H7 (cell line): ENCODE measurements around the gene TEX10. TPM values are rescaled to one million over a fixed set of nuclear protein-coding genes. Genes with fewer than 3 reads are reported as not detected.

Experiments used
- DNase-seq: peaks from one replicate; pipeline ENCODE4 v3.0.0; 2012
- H3K27me3 ChIP-seq: 2 replicates; pipeline ENCODE4 v1.6.0; 2011; ENCODE audit warnings: mild to moderate bottlenecking, low read length; ENCODE audit not compliant: control insufficient read depth, insufficient read depth
- H3K36me3 ChIP-seq: replicated peaks from 2 replicates; pipeline ENCODE4 v1.5.1; 2011; ENCODE audit warnings: low read length; ENCODE audit not compliant: control insufficient read depth, insufficient read depth
- H3K4me3 ChIP-seq: 2 replicates; pipeline ENCODE4 v1.5.1; 2011; ENCODE audit warnings: low read depth, mild to moderate bottlenecking, control low read depth, low read length, moderate library complexity; ENCODE audit not compliant: insufficient read depth
- total RNA-seq: library from RNA; depleted of rRNA; stranded (reverse); fragments of >200 nt; shearing (Covaris generic); gene quantifications from 2 replicates; pipeline ENCODE4 v1.2.3, GENCODE V29; 2014

TEX10 gene
- total RNA-seq, 1 experiment from 2014 or later = 44.9 TPM

GRCh38 chr9:100315561-100315960 is 37.2 kb downstream of the TEX10 start:
- H3K4me3 ChIP-seq = no peak overlapping the region
- no peaks in the 10 kb centered on the region for H3K27me3 ChIP-seq
- peaks cover 7% of the 10 kb centered on the region for H3K36me3 ChIP-seq
- no peak for DNase-seq

GRCh38 chr9:100309992-100310391 is 42.8 kb downstream of the TEX10 start:
- H3K36me3 ChIP-seq = peaks cover 2% of the 10 kb centered on the region; the same call in 1 of the 2 replicates
- H3K27me3 ChIP-seq = no peaks in the 10 kb centered on the region

GRCh38 chr9:100308965-100309564 is 43.7 kb downstream of the TEX10 start:
- Histone ChIP-seq H3K4me3 (no peak overlapping the region), H3K27me3 (no peaks in the 10 kb centered on the region), H3K36me3 (peaks cover 2% of the 10 kb centered on the region)
- no peak for DNase-seq

More at GRCh38 chr9:100309992-100310391, 42.8 kb downstream of the TEX10 start:
- DNase-seq = no peak
- no peak overlapping the region for H3K4me3 ChIP-seq

- Histone ChIP-seq H3K27me3 (no peaks in the 10 kb centered on the region), H3K4me3 (no peak overlapping the region), H3K36me3 (peaks cover 6% of the 10 kb centered on the region)
- DNase-seq = no peak
These were observed 45.7 kb downstream of the TEX10 start for GRCh38 chr9:100307080-100307479.

- Histone ChIP-seq H3K27me3 (no peaks in the 10 kb centered on the region), H3K36me3 (peaks cover 10% of the 10 kb centered on the region), H3K4me3 (no peak overlapping the region)
- no peak for DNase-seq
These were observed 46.5 kb downstream of the TEX10 start for GRCh38 chr9:100306283-100306682.

- Histone ChIP-seq H3K27me3 (no peaks in the 10 kb centered on the region), H3K4me3 (no peak overlapping the region), H3K36me3 (peaks cover 9% of the 10 kb centered on the region)
- DNase-seq = no peak
These were observed 49.0 kb downstream of the TEX10 start for GRCh38 chr9:100303747-100304146.

GRCh38 chr9:100298378-100298777 is 54.4 kb downstream of the TEX10 start:
- Histone ChIP-seq H3K4me3 (no peak overlapping the region), H3K36me3 (peaks cover 9% of the 10 kb centered on the region), H3K27me3 (no peaks in the 10 kb centered on the region)
- no peak for DNase-seq

GRCh38 chr9:100296407-100296806 is 56.3 kb downstream of the TEX10 start:
- Histone ChIP-seq H3K4me3 (no peak overlapping the region), H3K36me3 (peaks cover 4% of the 10 kb centered on the region), H3K27me3 (no peaks in the 10 kb centered on the region)
- no peak for DNase-seq

- DNase-seq = no peak
- Histone ChIP-seq H3K27me3 (no peaks in the 10 kb centered on the region), H3K36me3 (peaks cover 2% of the 10 kb centered on the region; the same call in 1 of the 2 replicates), H3K4me3 (no peak overlapping the region)
These were observed 57.5 kb downstream of the TEX10 start for GRCh38 chr9:100295240-100295639.

GRCh38 chr9:100294806-100295205 is 57.9 kb downstream of the TEX10 start:
- DNase-seq = no peak
- Histone ChIP-seq H3K27me3 (no peaks in the 10 kb centered on the region), H3K36me3 (peaks cover 2% of the 10 kb centered on the region; the same call in 1 of the 2 replicates), H3K4me3 (no peak overlapping the region)

- Histone ChIP-seq H3K27me3 (no peaks in the 10 kb centered on the region), H3K36me3 (peaks cover 2% of the 10 kb centered on the region; the same call in 1 of the 2 replicates), H3K4me3 (no peak overlapping the region)
- no peak for DNase-seq
These were observed 58.4 kb downstream of the TEX10 start for GRCh38 chr9:100294341-100294740.

- no peaks in the 10 kb centered on the region for H3K27me3 ChIP-seq
- no peak overlapping the region for H3K4me3 ChIP-seq
- DNase-seq = no peak
- H3K36me3 ChIP-seq = peaks cover 2% of the 10 kb centered on the region; the same call in 1 of the 2 replicates
These were observed 60.3 kb downstream of the TEX10 start for GRCh38 chr9:100292414-100292813.

- no peaks in the 10 kb centered on the region for H3K27me3 ChIP-seq
- H3K36me3 ChIP-seq = peaks cover 2% of the 10 kb centered on the region; the same call in 1 of the 2 replicates
- H3K4me3 ChIP-seq = no peak overlapping the region
- no peak for DNase-seq
These were observed 62.0 kb downstream of the TEX10 start for GRCh38 chr9:100290714-100291113.

GRCh38 chr9:100287186-100287585 is 65.6 kb downstream of the TEX10 start:
- no peaks in the 10 kb centered on the region for H3K27me3 ChIP-seq

GRCh38 chr9:100286257-100286656 is 66.5 kb downstream of the TEX10 start:
- Histone ChIP-seq H3K4me3 (no peak overlapping the region), H3K27me3 (no peaks in the 10 kb centered on the region), H3K36me3 (no peaks in the 10 kb centered on the region)
- DNase-seq = no peak

More at GRCh38 chr9:100287186-100287585, 65.6 kb downstream of the TEX10 start:
- H3K36me3 ChIP-seq = no peaks in the 10 kb centered on the region; the same call in 1 of the 2 replicates
- DNase-seq = no peak
- H3K4me3 ChIP-seq = no peak overlapping the region
